Fibroblast of villous mesenchyme (primary cell): Measurements from ENCODE around the gene RABEP1. TPM values are rescaled to one million over a fixed set of nuclear protein-coding genes. Genes with fewer than 3 reads are reported as not detected.
A peak's percentile ranks its signal among the peaks of the same experiment; 100 is the strongest.
"Not testable (repeated sequence)": the region's sequence is repeated elsewhere in the genome, so short reads cannot be mapped to it uniquely, and the experiment has no call there.

Experiments
- DNase-seq: peaks from one replicate; pipeline ENCODE4 v3.0.0-alpha.2; 2010; ENCODE audit warnings: low read depth
- H3K4me3 ChIP-seq: 2 replicates; pipeline ENCODE4 v1.5.1; 2011; ENCODE audit warnings: low read depth, mild to moderate bottlenecking, low read length
- CTCF ChIP-seq: IDR thresholded peaks from 2 replicates; pipeline ENCODE4 v1.5.1; 2012; ENCODE audit warnings: low read depth, mild to moderate bottlenecking, low read length; ENCODE audit not compliant: insufficient read depth
- total RNA-seq: library from RNA; depleted of rRNA; stranded (reverse); fragments of >200 nt; gene quantifications from 2 replicates; pipeline ENCODE4 v1.2.3, GENCODE V29; 2012

RABEP1 gene
- total RNA-seq: 37.4 and 50.5 TPM in 2 replicates

- peak within 1 kb of the TSS; percentile 73 for H3K4me3 ChIP-seq
- peak; percentile 93 for DNase-seq
- TF ChIP-seq CTCF: no peak
Observed at GRCh38 chr17:5281814-5282641, at the start of gene RABEP1. RABEP1 (plus strand) TSS chr17:5282284; CDS start chr17:5282487, 203 bp downstream.

DNA sequence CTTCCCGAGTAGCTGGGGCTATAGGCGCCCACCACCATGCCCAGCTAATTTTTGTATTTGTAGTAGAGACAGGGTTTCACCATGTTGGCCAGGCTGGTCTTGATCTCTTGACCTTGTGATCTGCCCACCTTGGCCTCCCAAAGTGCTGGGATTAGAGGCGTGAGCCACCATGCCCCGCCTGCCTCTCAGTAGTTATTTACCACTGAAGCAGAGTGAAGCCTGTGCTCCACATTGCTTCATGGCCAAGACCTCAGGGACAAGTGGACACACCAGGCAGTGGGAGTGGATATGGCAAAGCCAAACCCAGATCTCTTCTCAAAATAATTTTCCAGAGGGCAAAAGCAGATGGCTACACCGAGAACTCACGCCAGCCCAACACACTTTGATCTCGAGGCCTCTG is 48.6 kb upstream of the RABEP1 start:
- not testable (repeated sequence) for DNase-seq, H3K4me3 ChIP-seq

GRCh38 chr17:5234645-5235576 is 47.2 kb upstream of the RABEP1 start, which contains the start of gene SCIMP:
SCIMP (minus strand) TSS chr17:5234860; CDS start chr17:5234755, 105 bp downstream.
- no peak for TF ChIP-seq CTCF
- DNase-seq: no peak
- H3K4me3 ChIP-seq: no peak within 1 kb of the TSS

DNA sequence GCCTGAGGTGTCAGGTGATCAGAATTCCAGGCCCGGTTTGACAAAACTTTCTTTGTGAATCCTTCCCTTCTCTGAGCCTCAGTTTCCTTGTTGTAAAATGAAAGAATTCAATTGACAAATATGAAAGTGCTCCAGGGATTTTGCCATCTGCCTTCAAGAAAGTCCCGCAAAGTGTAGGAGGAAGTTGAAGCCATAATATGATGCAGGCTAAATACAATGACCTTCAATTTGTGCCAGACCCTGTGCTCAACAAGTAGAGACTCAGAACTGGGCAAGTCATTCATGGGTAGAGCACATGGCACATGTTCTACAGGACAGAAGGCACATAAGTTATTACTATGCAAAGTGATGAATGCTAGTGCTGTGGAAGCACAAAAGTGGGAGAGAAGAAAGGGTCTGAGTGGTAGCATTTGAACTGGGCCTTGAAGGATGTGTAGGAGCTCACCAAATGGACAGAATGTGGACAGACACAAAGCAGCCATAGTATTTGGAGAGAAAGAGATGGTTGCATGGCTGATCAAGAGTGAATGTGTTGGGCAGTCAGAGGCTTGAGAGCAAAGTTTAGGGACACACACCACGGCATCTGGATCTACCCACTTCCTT is 45.0 kb upstream of the RABEP1 start:
- DNase-seq: no peak
- H3K4me3 ChIP-seq: no peak overlapping the region
- TF ChIP-seq CTCF: no peak

DNA sequence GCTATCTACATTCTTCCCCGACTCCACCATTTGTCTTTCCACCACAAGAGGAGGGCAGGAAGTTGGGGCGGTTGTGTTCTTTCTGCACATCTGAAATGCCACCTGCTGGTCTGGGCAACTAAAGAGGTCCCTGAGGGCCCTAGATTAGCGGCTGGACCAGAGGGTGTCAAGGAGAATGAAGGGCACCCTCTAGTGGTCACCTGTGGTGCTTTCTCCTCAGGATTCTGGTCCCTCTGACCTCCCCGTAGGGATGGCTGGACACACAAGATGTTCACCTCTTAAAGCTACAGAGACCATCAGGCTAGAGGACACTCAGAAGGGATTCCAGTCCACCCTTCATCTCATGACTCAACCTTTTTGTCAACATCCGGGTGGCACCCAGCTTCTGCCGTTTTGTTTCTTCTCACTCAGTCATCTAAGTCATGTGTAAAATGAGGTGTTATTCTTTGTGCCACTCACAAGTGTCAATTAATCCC is 44.5 kb upstream of the RABEP1 start:
- peak; percentile 72 for TF ChIP-seq CTCF
- no peak overlapping the region for H3K4me3 ChIP-seq
- DNase-seq: peak; percentile 43

DNA sequence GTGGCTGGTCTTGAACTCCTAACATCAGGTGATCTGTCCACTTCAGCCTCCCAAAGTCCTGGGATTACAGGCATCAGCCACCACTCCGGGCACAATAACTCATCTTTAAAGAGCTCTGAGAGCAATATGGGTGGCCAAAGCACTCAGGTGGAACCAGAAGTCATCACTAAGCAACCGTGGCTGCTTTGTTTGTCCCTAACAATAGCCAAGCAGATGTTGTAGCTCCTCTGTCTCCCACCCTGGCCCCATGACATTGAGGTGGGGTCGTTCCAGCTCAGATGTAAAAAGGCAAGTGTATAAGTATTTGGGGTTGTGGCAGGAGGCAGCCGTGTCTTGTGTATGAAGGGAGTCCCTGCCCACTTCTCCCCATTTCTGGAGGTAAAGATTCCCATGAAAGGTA is 43.8 kb upstream of the RABEP1 start:
- no peak for DNase-seq
- no peak overlapping the region for H3K4me3 ChIP-seq
- no peak for TF ChIP-seq CTCF

DNA sequence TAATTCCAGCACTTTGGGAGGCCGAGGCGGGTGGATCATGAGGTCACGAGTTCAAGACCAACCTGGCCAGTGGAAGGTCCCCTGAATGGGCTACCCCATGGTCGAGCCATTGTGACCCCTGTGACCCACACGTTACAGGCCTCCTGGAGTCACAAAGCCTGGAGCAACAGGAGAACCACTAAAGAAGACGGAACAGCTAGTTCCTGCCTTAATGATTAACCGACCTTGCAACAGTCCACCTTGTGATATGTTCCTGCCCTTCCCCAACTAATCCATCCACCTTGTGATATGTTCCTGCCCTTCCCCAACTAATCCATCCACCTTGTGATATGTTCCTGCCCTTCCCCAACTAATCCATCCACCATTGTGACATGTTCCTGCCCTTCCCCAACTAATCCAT is 42.3 kb upstream of the RABEP1 start:
- DNase-seq, H3K4me3 ChIP-seq: not testable (repeated sequence)
